HepG2 (cell line): ENCODE results near the gene CLCNKA. TPM values are rescaled to one million over a fixed set of nuclear protein-coding genes. Genes with fewer than 3 reads are reported as not detected.

Source experiments
- GFI1 ChIP-seq: sonication (generic); formaldehyde crosslinking; IDR thresholded peaks from 2 replicates; pipeline ENCODE4 v1.5.0; 2020; ENCODE audit warnings: missing genetic modification reagents, mild to moderate bottlenecking, borderline replicate concordance
- HNF4A ChIP-seq: sonication (generic); formaldehyde crosslinking; IDR thresholded peaks from 2 replicates; pipeline ENCODE4 v1.4.0; 2020; ENCODE audit warnings: missing genetic modification reagents
- HNRNPH1 ChIP-seq: fragments of 200-400 bp; formaldehyde crosslinking; optimal IDR thresholded peaks from 2 replicates; pipeline ENCODE3; 2017; ENCODE audit warnings: mild to moderate bottlenecking, low read depth, low read length
- PATZ1 ChIP-seq: sonication (generic); formaldehyde crosslinking; IDR thresholded peaks from 2 replicates; pipeline ENCODE4 v1.4.0; 2020; ENCODE audit warnings: missing genetic modification reagents
- SALL1 ChIP-seq: sonication (generic); formaldehyde crosslinking; IDR thresholded peaks from 2 replicates; pipeline ENCODE4 v1.8.0; 2022; ENCODE audit warnings: mild to moderate bottlenecking, missing genetic modification reagents
- SPEN ChIP-seq: sonication (generic); formaldehyde crosslinking; IDR thresholded peaks from 2 replicates; pipeline ENCODE4 v1.5.1; 2020; ENCODE audit warnings: low read depth, mild to moderate bottlenecking, missing genetic modification reagents
- ZNF431 ChIP-seq: sonication (generic); formaldehyde crosslinking; IDR thresholded peaks from 2 replicates; pipeline ENCODE4 v1.9.0; 2022; ENCODE audit warnings: missing genetic modification reagents, low read depth, mild to moderate bottlenecking, borderline replicate concordance
- ZNF557 ChIP-seq: sonication (generic); formaldehyde crosslinking; IDR thresholded peaks from 2 replicates; pipeline ENCODE4 v1.4.0; 2020; ENCODE audit warnings: missing genetic modification reagents
- polyA plus RNA-seq, 8 experiments: library from polyadenylated mRNA; depleted of rRNA in 3 of 8; stranded (reverse) in 7 of 8; unstranded in 1 of 8; fragments of >200 nt; fragmentation: Illumina TruSeq in 4 of 8; extraction: Trizol in 4 of 8; gene quantifications; 2 replicates each; pipeline versions ENCODE4 v1.2.1 to v1.2.3, GENCODE V29; 2011 to 2016; ENCODE audit warnings: low read depth in 4 of 8, missing spikeins in 1 of 8, mixed read lengths in 1 of 8; ENCODE audit not compliant: insufficient read depth in 1 of 8
- total RNA-seq, 5 experiments: library from RNA; depleted of rRNA; stranded (reverse); fragments of >200 nt; fragmentation: Illumina TruSeq; extraction: Trizol; gene quantifications; 2 replicates each; pipeline ENCODE4 v1.2.3, GENCODE V29; 2016; ENCODE audit warnings: low read depth in 1 of 5
- TF ChIP-seq, protein P1 (sequence below): sonication (generic); formaldehyde crosslinking; IDR thresholded peaks from 2 replicates; pipeline ENCODE4 v1.4.0; 2020; ENCODE audit warnings: mild to moderate bottlenecking, missing genetic modification reagents

CLCNKA gene
- total and polyA plus RNA-seq, 2 of the 13 experiments (the other 11 are each of a cell fraction or from before 2014, with no cell fraction given) = 0.03 TPM; not detected in 1

GRCh38 chr1:16046842-16047241 lies 25.0 kb downstream of the CLCNKA start (continued):
- TF ChIP-seq GFI1 (CRISPR knock-in tag) (peak; percentile 99), HNRNPH1 (no peak), SALL1 (peak; percentile 30; the same call in 1 of the 2 replicates), ZNF431 (CRISPR knock-in tag) (no peak), PATZ1 (CRISPR knock-in tag) (0 out of 2 replicates have a peak, but pooled peaks have one; percentile 31), HNF4A (peak; percentile 31; the same call in 1 of the 2 replicates), ZNF557 (CRISPR knock-in tag) (no peak), SPEN (CRISPR knock-in tag) (no peak)
- TF ChIP-seq, protein P1, sequence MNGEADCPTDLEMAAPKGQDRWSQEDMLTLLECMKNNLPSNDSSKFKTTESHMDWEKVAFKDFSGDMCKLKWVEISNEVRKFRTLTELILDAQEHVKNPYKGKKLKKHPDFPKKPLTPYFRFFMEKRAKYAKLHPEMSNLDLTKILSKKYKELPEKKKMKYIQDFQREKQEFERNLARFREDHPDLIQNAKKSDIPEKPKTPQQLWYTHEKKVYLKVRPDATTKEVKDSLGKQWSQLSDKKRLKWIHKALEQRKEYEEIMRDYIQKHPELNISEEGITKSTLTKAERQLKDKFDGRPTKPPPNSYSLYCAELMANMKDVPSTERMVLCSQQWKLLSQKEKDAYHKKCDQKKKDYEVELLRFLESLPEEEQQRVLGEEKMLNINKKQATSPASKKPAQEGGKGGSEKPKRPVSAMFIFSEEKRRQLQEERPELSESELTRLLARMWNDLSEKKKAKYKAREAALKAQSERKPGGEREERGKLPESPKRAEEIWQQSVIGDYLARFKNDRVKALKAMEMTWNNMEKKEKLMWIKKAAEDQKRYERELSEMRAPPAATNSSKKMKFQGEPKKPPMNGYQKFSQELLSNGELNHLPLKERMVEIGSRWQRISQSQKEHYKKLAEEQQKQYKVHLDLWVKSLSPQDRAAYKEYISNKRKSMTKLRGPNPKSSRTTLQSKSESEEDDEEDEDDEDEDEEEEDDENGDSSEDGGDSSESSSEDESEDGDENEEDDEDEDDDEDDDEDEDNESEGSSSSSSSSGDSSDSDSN (CRISPR knock-in tag) = peak; percentile 25; the same call in 1 of the 2 replicates
